HG03175 (cell line): ENCODE measurements around the gene HOMEZ.
"Not testable (repeated sequence)": the region's sequence is repeated elsewhere in the genome, so short reads cannot be mapped to it uniquely, and the experiment has no call there.

Source experiments
- ATAC-seq: cut with Tn5 transposase; IDR thresholded peaks from one replicate; pipeline ENCODE4 v1.9.1; 2021; ENCODE audit warnings: mild to moderate bottlenecking, moderate library complexity; ENCODE audit not compliant: unreplicated experiment

Gene HOMEZ

GRCh38 chr14:23286020-23286901 lies at the start of gene HOMEZ:
HOMEZ (minus strand) TSS chr14:23286132; CDS start chr14:23285952, 180 bp downstream.
- ATAC-seq: peak; percentile 98

GRCh38 chr14:23335623-23336022 lies 49.7 kb upstream of the HOMEZ start:
- ATAC-seq: no peak

- ATAC-seq: peak; percentile 43
These were observed 42.2 kb upstream of the HOMEZ start for GRCh38 chr14:23327947-23328744.

- no peak for ATAC-seq
These were observed 40.8 kb upstream of the HOMEZ start for GRCh38 chr14:23326491-23327332.

GRCh38 chr14:23325746-23326145 lies 39.8 kb upstream of the HOMEZ start:
- not testable (repeated sequence) for ATAC-seq

- no peak for ATAC-seq
These were observed 39.1 kb upstream of the HOMEZ start for GRCh38 chr14:23324993-23325392.

GRCh38 chr14:23324455-23324846 lies 38.5 kb upstream of the HOMEZ start:
- no peak for ATAC-seq

GRCh38 chr14:23323838-23324454 lies 38.0 kb upstream of the HOMEZ start:
- ATAC-seq: no peak

GRCh38 chr14:23322568-23323517 lies 36.9 kb upstream of the HOMEZ start:
- ATAC-seq: no peak

- ATAC-seq: peak; percentile 7
These were observed 35.9 kb upstream of the HOMEZ start for GRCh38 chr14:23321572-23322547.

GRCh38 chr14:23320584-23321571 lies 34.9 kb upstream of the HOMEZ start, which contains the start of gene PABPN1:
PABPN1 (plus strand) TSS chr14:23321457; CDS start chr14:23321470, 13 bp downstream.
- ATAC-seq: peak; percentile 92

- ATAC-seq: no peak
These were observed 34.0 kb upstream of the HOMEZ start for GRCh38 chr14:23319746-23320583.

GRCh38 chr14:23316300-23316699 lies 30.4 kb upstream of the HOMEZ start:
- ATAC-seq: no peak

- ATAC-seq: no peak
These were observed 24.6 kb upstream of the HOMEZ start for GRCh38 chr14:23310546-23310945.

- no peak for ATAC-seq
These were observed 23.0 kb upstream of the HOMEZ start for GRCh38 chr14:23308721-23309445.
